H7 (cell line): ENCODE data around the gene S100A16. TPM values are rescaled to one million over a fixed set of nuclear protein-coding genes. Genes with fewer than 3 reads are reported as not detected.
"Not testable (repeated sequence)": the region's sequence is repeated elsewhere in the genome, so short reads cannot be mapped to it uniquely, and the experiment has no call there.

ENCODE experiments used
- DNase-seq: peaks from one replicate; pipeline ENCODE4 v3.0.0; 2012
- H3K27me3 ChIP-seq: 2 replicates; pipeline ENCODE4 v1.6.0; 2011; ENCODE audit warnings: mild to moderate bottlenecking, low read length; ENCODE audit not compliant: control insufficient read depth, insufficient read depth
- H3K36me3 ChIP-seq: replicated peaks from 2 replicates; pipeline ENCODE4 v1.5.1; 2011; ENCODE audit warnings: low read length; ENCODE audit not compliant: control insufficient read depth, insufficient read depth
- H3K4me3 ChIP-seq: 2 replicates; pipeline ENCODE4 v1.5.1; 2011; ENCODE audit warnings: low read depth, mild to moderate bottlenecking, control low read depth, low read length, moderate library complexity; ENCODE audit not compliant: insufficient read depth
- total RNA-seq: library from RNA; depleted of rRNA; stranded (reverse); fragments of >200 nt; shearing (Covaris generic); gene quantifications from 2 replicates; pipeline ENCODE4 v1.2.3, GENCODE V29; 2014

Gene S100A16
- total RNA-seq, 1 experiment from 2014 or later, result 89.0 TPM

GRCh38 chr1:153599847-153600246 lies 13.1 kb downstream of the S100A16 start:
- H3K4me3 ChIP-seq, result no peak overlapping the region
- no peak for DNase-seq
- H3K36me3 ChIP-seq, result no peaks in the 10 kb centered on the region
- no peaks in the 10 kb centered on the region for H3K27me3 ChIP-seq

- no peaks in the 10 kb centered on the region for H3K27me3 ChIP-seq
- H3K36me3 ChIP-seq, result no peaks in the 10 kb centered on the region
- no peak overlapping the region for H3K4me3 ChIP-seq
- peak; percentile 85 for DNase-seq
Observed at GRCh38 chr1:153598309-153599172, 14.4 kb downstream of the S100A16 start.

- Histone ChIP-seq H3K36me3 (no peaks in the 10 kb centered on the region), H3K4me3 (no peak overlapping the region), H3K27me3 (no peaks in the 10 kb centered on the region)
- no peak for DNase-seq
Observed at GRCh38 chr1:153597206-153597605, 15.7 kb downstream of the S100A16 start.

- no peak overlapping the region for H3K4me3 ChIP-seq
- no peaks in the 10 kb centered on the region for H3K27me3 ChIP-seq
- no peak for DNase-seq
- no peaks in the 10 kb centered on the region for H3K36me3 ChIP-seq
Observed at GRCh38 chr1:153592748-153593147, 20.2 kb downstream of the S100A16 start.

- H3K4me3 ChIP-seq, result no peak overlapping the region
- DNase-seq, result no peak
- H3K36me3 ChIP-seq, result no peaks in the 10 kb centered on the region
- no peaks in the 10 kb centered on the region for H3K27me3 ChIP-seq
Observed at GRCh38 chr1:153588482-153588881, 24.5 kb downstream of the S100A16 start.

- not testable (repeated sequence) for H3K4me3 ChIP-seq, DNase-seq, H3K27me3 ChIP-seq, H3K36me3 ChIP-seq
Observed at GRCh38 chr1:153588033-153588432, 24.9 kb downstream of the S100A16 start.

GRCh38 chr1:153587314-153587713 lies 25.6 kb downstream of the S100A16 start:
- Histone ChIP-seq H3K27me3 (no peaks in the 10 kb centered on the region), H3K36me3 (no peaks in the 10 kb centered on the region), H3K4me3 (no peak overlapping the region)
- no peak for DNase-seq

GRCh38 chr1:153586347-153586746 lies 26.6 kb downstream of the S100A16 start:
- H3K4me3 ChIP-seq, result no peak overlapping the region
- DNase-seq, result no peak
- H3K36me3 ChIP-seq, result no peaks in the 10 kb centered on the region
- H3K27me3 ChIP-seq, result no peaks in the 10 kb centered on the region

- H3K36me3 ChIP-seq, result no peaks in the 10 kb centered on the region
- no peaks in the 10 kb centered on the region for H3K27me3 ChIP-seq
- DNase-seq, result no peak
- no peak overlapping the region for H3K4me3 ChIP-seq
Observed at GRCh38 chr1:153585006-153585405, 27.9 kb downstream of the S100A16 start.

- H3K27me3 ChIP-seq, result no peaks in the 10 kb centered on the region
- no peak for DNase-seq
- no peak overlapping the region for H3K4me3 ChIP-seq
- H3K36me3 ChIP-seq, result no peaks in the 10 kb centered on the region
Observed at GRCh38 chr1:153583976-153584375, 29.0 kb downstream of the S100A16 start.

GRCh38 chr1:153583514-153583913 lies 29.4 kb downstream of the S100A16 start:
- not testable (repeated sequence) for H3K36me3 ChIP-seq, H3K27me3 ChIP-seq, DNase-seq, H3K4me3 ChIP-seq

GRCh38 chr1:153582836-153583235 lies 30.1 kb downstream of the S100A16 start:
- DNase-seq, H3K27me3 ChIP-seq, H3K4me3 ChIP-seq, H3K36me3 ChIP-seq: not testable (repeated sequence)

GRCh38 chr1:153578936-153579335 lies 34.0 kb downstream of the S100A16 start:
- no peak for DNase-seq
- Histone ChIP-seq H3K36me3 (no peaks in the 10 kb centered on the region), H3K27me3 (no peaks in the 10 kb centered on the region), H3K4me3 (no peak overlapping the region)

- no peaks in the 10 kb centered on the region for H3K36me3 ChIP-seq
- H3K27me3 ChIP-seq, result no peaks in the 10 kb centered on the region
- no peak overlapping the region for H3K4me3 ChIP-seq
- DNase-seq, result no peak
Observed at GRCh38 chr1:153578490-153578889, 34.4 kb downstream of the S100A16 start.

- no peak for DNase-seq
- Histone ChIP-seq H3K36me3 (no peaks in the 10 kb centered on the region), H3K27me3 (no peaks in the 10 kb centered on the region), H3K4me3 (no peak overlapping the region)
Observed at GRCh38 chr1:153577624-153578051, 35.3 kb downstream of the S100A16 start.
